Neural cell (in vitro differentiated cells): ENCODE results near the gene SLC6A9.

Experiments used
- CTCF ChIP-seq: fragments of 450-650 bp; IDR thresholded peaks from 2 replicates; pipeline ENCODE4 v1.5.1; 2014; ENCODE audit warnings: antibody characterized with exemption, mild to moderate bottlenecking, moderate library complexity; ENCODE audit not compliant: poor library complexity, severe bottlenecking
- EP300 ChIP-seq: fragments of 450-650 bp; conservative IDR thresholded peaks from 2 replicates; pipeline ENCODE4 v1.6.1; 2014; ENCODE audit warnings: antibody characterized with exemption, mild to moderate bottlenecking, moderate library complexity; ENCODE audit not compliant: poor library complexity, severe bottlenecking
- EZH2 ChIP-seq: fragments of 200-600, 300-800 bp; shearing (Covaris generic), sonication (generic); IDR thresholded peaks from 2 replicates; pipeline ENCODE4 v1.6.1; 2014; ENCODE audit warnings: antibody characterized with exemption, low read length, borderline replicate concordance, mild to moderate bottlenecking; ENCODE audit not compliant: insufficient read depth, poor library complexity, severe bottlenecking
- MXI1 ChIP-seq: fragments of 450-650 bp; conservative IDR thresholded peaks from 2 replicates; pipeline ENCODE4 v1.6.1; 2014; ENCODE audit warnings: antibody characterized with exemption, mild to moderate bottlenecking; ENCODE audit not compliant: poor library complexity, severe bottlenecking
- POLR2AphosphoS5 ChIP-seq: IDR thresholded peaks from 2 replicates; pipeline ENCODE4 v1.6.1; 2012
- RAD21 ChIP-seq: fragments of 450-650 bp; conservative IDR thresholded peaks from 2 replicates; pipeline ENCODE4 v1.6.1; 2014; ENCODE audit warnings: antibody characterized with exemption, mild to moderate bottlenecking, moderate library complexity
- REST ChIP-seq: IDR thresholded peaks from 2 replicates; pipeline ENCODE4 v1.6.1; 2012; ENCODE audit warnings: borderline replicate concordance
- SMC3 ChIP-seq: fragments of 450-650 bp; conservative IDR thresholded peaks from 2 replicates; pipeline ENCODE4 v1.6.1; 2014; ENCODE audit warnings: antibody characterized with exemption, mild to moderate bottlenecking, moderate library complexity; ENCODE audit not compliant: poor library complexity
- TAF1 ChIP-seq: IDR thresholded peaks from 2 replicates; pipeline ENCODE4 v1.6.1; 2012; ENCODE audit warnings: low read depth

GRCh38 chr1:44002165-44002564, 29.1 kb downstream of the SLC6A9 start:
- no peak for TF ChIP-seq REST
- TF ChIP-seq POLR2AphosphoS5: no peak
- no peak for TF ChIP-seq EP300
- no peak for TF ChIP-seq SMC3
- no peak for TF ChIP-seq CTCF
- TF ChIP-seq RAD21: no peak
- no peak for TF ChIP-seq EZH2
- TF ChIP-seq MXI1: no peak
- no peak for TF ChIP-seq TAF1
